HepG2 (cell line): ENCODE data around the gene KCNQ1OT1. TPM values are rescaled to one million over a fixed set of nuclear protein-coding genes. Genes with fewer than 3 reads are reported as not detected.
A peak's percentile ranks its signal among the peaks of the same experiment; 100 is the strongest.

ENCODE experiments used
- AKNA ChIP-seq: sonication (generic); formaldehyde crosslinking; IDR thresholded peaks from 2 replicates; pipeline ENCODE4 v1.4.0; 2020; ENCODE audit warnings: missing genetic modification reagents, borderline replicate concordance
- ARID4A ChIP-seq: sonication (generic); formaldehyde crosslinking; IDR thresholded peaks from 2 replicates; pipeline ENCODE4 v1.5.0; 2020; ENCODE audit warnings: mild to moderate bottlenecking, missing genetic modification reagents, borderline replicate concordance
- EHMT2 ChIP-seq: fragments of 200-600 bp; sonication (generic); IDR thresholded peaks from 2 replicates; pipeline ENCODE4 v1.7.0; 2017; ENCODE audit warnings: antibody characterized with exemption, low read depth, low read length, borderline replicate concordance
- FIP1L1 ChIP-seq: fragments of 200-400 bp; formaldehyde crosslinking; IDR thresholded peaks from 2 replicates; pipeline ENCODE4 v1.6.1; 2018; ENCODE audit warnings: low read depth, mild to moderate bottlenecking, low read length, moderate library complexity, borderline replicate concordance; ENCODE audit not compliant: insufficient read depth
- IRX3 ChIP-seq: sonication (generic); formaldehyde crosslinking; IDR thresholded peaks from 2 replicates; pipeline ENCODE4 v1.8.1; 2023; ENCODE audit warnings: mild to moderate bottlenecking, low read depth, missing genetic modification reagents, borderline replicate concordance
- MATR3 ChIP-seq: sonication (generic); formaldehyde crosslinking; IDR thresholded peaks from 2 replicates; pipeline ENCODE4 v1.4.0; 2020; ENCODE audit warnings: missing genetic modification reagents
- NBN ChIP-seq: fragments of 450-650 bp; conservative IDR thresholded peaks from 2 replicates; pipeline ENCODE4 v1.6.1; 2017
- TBX3 ChIP-seq: fragments of 450-650 bp; IDR thresholded peaks from 2 replicates; pipeline ENCODE4 v1.6.1; 2017; ENCODE audit warnings: antibody characterized with exemption, mild to moderate bottlenecking, inconsistent platforms, borderline replicate concordance
- ZBTB7A ChIP-seq: sonication (generic); formaldehyde crosslinking; IDR thresholded peaks from 2 replicates; pipeline ENCODE4 v1.8.0; 2022; ENCODE audit warnings: mild to moderate bottlenecking, missing genetic modification reagents
- ZNF124 ChIP-seq: sonication (generic); formaldehyde crosslinking; IDR thresholded peaks from 2 replicates; pipeline ENCODE4 v1.4.0; 2020; ENCODE audit warnings: missing genetic modification reagents
- ZNF24 ChIP-seq: fragments of 450-650 bp; IDR thresholded peaks from 2 replicates; pipeline ENCODE4 v1.6.1; 2017; ENCODE audit warnings: antibody characterized with exemption, mild to moderate bottlenecking
- ZNF570 ChIP-seq: sonication (generic); formaldehyde crosslinking; IDR thresholded peaks from 2 replicates; pipeline ENCODE4 v1.4.0; 2020; ENCODE audit warnings: mild to moderate bottlenecking, missing genetic modification reagents, borderline replicate concordance
- ZNF678 ChIP-seq: sonication (generic); formaldehyde crosslinking; IDR thresholded peaks from 2 replicates; pipeline ENCODE4 v1.4.0; 2020; ENCODE audit warnings: mild to moderate bottlenecking, missing genetic modification reagents
- ZNF891 ChIP-seq: sonication (generic); formaldehyde crosslinking; IDR thresholded peaks from 2 replicates; pipeline ENCODE4 v1.5.0; 2020; ENCODE audit warnings: mild to moderate bottlenecking, missing genetic modification reagents
- polyA plus RNA-seq, 8 experiments: library from polyadenylated mRNA; depleted of rRNA in 3 of 8; stranded (reverse) in 7 of 8; unstranded in 1 of 8; fragments of >200 nt; fragmentation: Illumina TruSeq in 4 of 8; extraction: Trizol in 4 of 8; gene quantifications; 2 replicates each; pipeline versions ENCODE4 v1.2.1 to v1.2.3, GENCODE V29; 2011 to 2016; ENCODE audit warnings: low read depth in 4 of 8, missing spikeins in 1 of 8, mixed read lengths in 1 of 8; ENCODE audit not compliant: insufficient read depth in 1 of 8
- total RNA-seq, 5 experiments: library from RNA; depleted of rRNA; stranded (reverse); fragments of >200 nt; fragmentation: Illumina TruSeq; extraction: Trizol; gene quantifications; 2 replicates each; pipeline ENCODE4 v1.2.3, GENCODE V29; 2016; ENCODE audit warnings: low read depth in 1 of 5
- TF ChIP-seq, protein P1 (sequence below): IDR thresholded peaks from 2 replicates; pipeline ENCODE4 v1.6.1; 2016; ENCODE audit warnings: mild to moderate bottlenecking, missing biosample characterization, missing genetic modification reagents
- TF ChIP-seq, protein P2 (sequence below): IDR thresholded peaks from 2 replicates; pipeline ENCODE4 v1.6.1; 2016; ENCODE audit warnings: missing compliant biosample characterization, missing genetic modification reagents, borderline replicate concordance

KCNQ1OT1 gene
- total and polyA plus RNA-seq, 2 of the 13 experiments (the other 11 are each of a cell fraction or from before 2014, with no cell fraction given): 1.3 to 18.9 TPM

GRCh38 chr11:2732261-2732939 lies 32.6 kb upstream of the KCNQ1OT1 start (continued):
- TF ChIP-seq EHMT2 (no peak), ARID4A (CRISPR knock-in tag) (peak; percentile 77; the same call in 1 of the 2 replicates), ZNF24 (no peak), ZNF124 (CRISPR knock-in tag) (peak; percentile 84; the same call in 1 of the 2 replicates), IRX3 (no peak), NBN (no peak), ZNF570 (CRISPR knock-in tag) (no peak), TBX3 (peak; percentile 68; the same call in 1 of the 2 replicates), ZNF891 (CRISPR knock-in tag) (no peak), ZNF678 (CRISPR knock-in tag) (no peak), AKNA (CRISPR knock-in tag) (no peak; the same call in 1 of the 2 replicates), FIP1L1 (peak; percentile 82; the same call in 1 of the 2 replicates), ZBTB7A (CRISPR knock-in tag) (peak; percentile 97; the same call in 1 of the 2 replicates), MATR3 (CRISPR knock-in tag) (no peak)
- TF ChIP-seq, protein P1, sequence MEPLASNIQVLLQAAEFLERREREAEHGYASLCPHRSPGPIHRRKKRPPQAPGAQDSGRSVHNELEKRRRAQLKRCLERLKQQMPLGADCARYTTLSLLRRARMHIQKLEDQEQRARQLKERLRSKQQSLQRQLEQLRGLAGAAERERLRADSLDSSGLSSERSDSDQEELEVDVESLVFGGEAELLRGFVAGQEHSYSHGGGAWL: peak; percentile 65; the same call in 1 of the 2 replicates
- TF ChIP-seq, protein P2, sequence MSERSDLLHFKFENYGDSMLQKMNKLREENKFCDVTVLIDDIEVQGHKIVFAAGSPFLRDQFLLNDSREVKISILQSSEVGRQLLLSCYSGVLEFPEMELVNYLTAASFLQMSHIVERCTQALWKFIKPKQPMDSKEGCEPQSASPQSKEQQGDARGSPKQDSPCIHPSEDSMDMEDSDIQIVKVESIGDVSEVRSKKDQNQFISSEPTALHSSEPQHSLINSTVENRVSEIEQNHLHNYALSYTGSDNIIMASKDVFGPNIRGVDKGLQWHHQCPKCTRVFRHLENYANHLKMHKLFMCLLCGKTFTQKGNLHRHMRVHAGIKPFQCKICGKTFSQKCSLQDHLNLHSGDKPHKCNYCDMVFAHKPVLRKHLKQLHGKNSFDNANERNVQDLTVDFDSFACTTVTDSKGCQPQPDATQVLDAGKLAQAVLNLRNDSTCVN (CRISPR knock-in tag): peak; percentile 66
